OCI-M2 (cell line): ENCODE results near the gene PPP2R2B.

Experiments
- DNase-seq: peaks from one replicate; lab custom pipeline; 2025; ENCODE audit not compliant: unreplicated experiment; lab: John Stamatoyannopoulos, UW

The PPP2R2B gene

GRCh38 chr5:146878476-146879172 lies at the start of gene PPP2R2B:
Gene PPP2R2B, minus strand, starts transcription at chr5:146878757.
- DNase-seq: no peak

- DNase-seq: no peak
Observed at GRCh38 chr5:146924132-146924531, 45.6 kb upstream of the PPP2R2B start.

GRCh38 chr5:146921225-146921624 lies 42.7 kb upstream of the PPP2R2B start:
- no peak for DNase-seq

- no peak for DNase-seq
Observed at GRCh38 chr5:146920351-146920881, 41.9 kb upstream of the PPP2R2B start.

- no peak for DNase-seq
Observed at GRCh38 chr5:146919304-146919703, 40.7 kb upstream of the PPP2R2B start.

- no peak for DNase-seq
Observed at GRCh38 chr5:146917931-146918330, 39.4 kb upstream of the PPP2R2B start.

GRCh38 chr5:146912874-146913273 lies 34.3 kb upstream of the PPP2R2B start:
- no peak for DNase-seq

GRCh38 chr5:146910239-146910638 lies 31.7 kb upstream of the PPP2R2B start:
- no peak for DNase-seq

GRCh38 chr5:146909255-146910068 lies 30.9 kb upstream of the PPP2R2B start:
- DNase-seq: no peak

- DNase-seq: no peak
Observed at GRCh38 chr5:146906803-146907202, 28.2 kb upstream of the PPP2R2B start.

GRCh38 chr5:146904890-146905289 lies 26.3 kb upstream of the PPP2R2B start:
- DNase-seq: no peak

GRCh38 chr5:146903789-146904188 lies 25.2 kb upstream of the PPP2R2B start:
- DNase-seq: no peak

GRCh38 chr5:146902471-146902870 lies 23.9 kb upstream of the PPP2R2B start:
- DNase-seq: no peak

- no peak for DNase-seq
Observed at GRCh38 chr5:146897061-146897460, 18.5 kb upstream of the PPP2R2B start.

- no peak for DNase-seq
Observed at GRCh38 chr5:146894753-146895521, 16.4 kb upstream of the PPP2R2B start.

GRCh38 chr5:146893991-146894390 lies 15.4 kb upstream of the PPP2R2B start:
- DNase-seq: no peak

- no peak for DNase-seq
Observed at GRCh38 chr5:146892231-146892630, 13.7 kb upstream of the PPP2R2B start.

GRCh38 chr5:146891511-146891910 lies 13.0 kb upstream of the PPP2R2B start:
- no peak for DNase-seq

- DNase-seq: no peak
Observed at GRCh38 chr5:146890731-146891440, 12.3 kb upstream of the PPP2R2B start.

GRCh38 chr5:146890066-146890465 lies 11.5 kb upstream of the PPP2R2B start:
- DNase-seq: no peak

- DNase-seq: no peak
Observed at GRCh38 chr5:146889169-146889568, 10.6 kb upstream of the PPP2R2B start.
